Mucosa of rectum (tissue), 2 donors: ENCODE results near the gene AVEN.
A peak's percentile ranks its signal among the peaks of the same experiment; 100 is the strongest.
"Not testable (repeated sequence)": the region's sequence is repeated elsewhere in the genome, so short reads cannot be mapped to it uniquely, and the experiment has no call there.

Source experiments
- H3K27ac ChIP-seq, 2 donors: one replicate each; pipeline ENCODE4 v1.7.0; 2013; ENCODE audit warnings: inconsistent platforms in 2 of 2, low read depth in 2 of 2, low read length in 2 of 2
- H3K27me3 ChIP-seq, 2 donors: one replicate each; pipeline ENCODE4 v1.7.0; 2013; ENCODE audit warnings: low read length in 2 of 2; ENCODE audit not compliant: control insufficient read depth in 2 of 2, insufficient read depth in 2 of 2
- H3K36me3 ChIP-seq, 2 donors: one replicate each; pipeline ENCODE4 v1.7.0; 2013; ENCODE audit warnings: low read length in 2 of 2; ENCODE audit not compliant: control insufficient read depth in 2 of 2, insufficient read depth in 2 of 2
- H3K4me1 ChIP-seq, 2 donors: one replicate each; pipeline ENCODE4 v1.7.0; 2013; ENCODE audit warnings: low read length in 2 of 2, mild to moderate bottlenecking in 1 of 2; ENCODE audit not compliant: control insufficient read depth in 2 of 2, insufficient read depth in 2 of 2
- H3K4me3 ChIP-seq, 2 donors: one replicate each; pipeline ENCODE4 v1.7.0; 2013; ENCODE audit warnings: low read length in 2 of 2
- H3K9ac ChIP-seq, 2 donors: one replicate each; pipeline ENCODE4 v1.7.0; 2013; ENCODE audit warnings: low read length in 2 of 2, low read depth in 1 of 2, mild to moderate bottlenecking in 1 of 2
- H3K9me3 ChIP-seq, 2 donors: one replicate each; pipeline ENCODE4 v1.7.0; 2013; ENCODE audit warnings: low read length in 2 of 2; ENCODE audit not compliant: control insufficient read depth in 2 of 2
- donor health status: healthy.
- donor health status: Normal muscosa, but diverticular disease.

Gene AVEN

DNA sequence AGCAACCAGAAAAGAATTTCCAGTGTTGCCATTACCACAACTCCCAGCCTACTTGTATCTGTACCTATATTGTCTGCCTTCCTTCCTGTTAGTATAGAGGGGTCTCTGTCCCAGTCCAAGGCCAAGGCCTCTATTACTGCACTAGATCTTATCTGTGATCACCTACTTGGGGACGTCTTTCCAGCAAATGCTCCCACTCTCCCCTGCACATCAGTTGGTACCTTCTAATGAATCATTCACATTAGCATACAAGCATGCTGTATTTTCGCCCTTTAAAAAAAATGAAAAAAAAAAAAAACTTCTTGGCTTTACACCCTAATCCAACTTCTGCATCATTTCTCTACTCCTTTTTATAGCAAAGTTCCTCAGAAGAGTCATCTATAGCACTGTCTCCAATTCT lies 4.8 kb upstream of the AVEN start:
- H3K4me1 ChIP-seq, result peaks cover 7 to 11% of the 10 kb centered on the region in 2 donors
- no peak overlapping the region for H3K4me3 ChIP-seq
- no peaks in the 10 kb centered on the region for H3K9me3 ChIP-seq
- H3K27ac ChIP-seq, result no peak overlapping the region
- H3K9ac ChIP-seq, result no peak overlapping the region
- H3K27me3 ChIP-seq, result no peaks in the 10 kb centered on the region
- no peaks in the 10 kb centered on the region for H3K36me3 ChIP-seq

DNA sequence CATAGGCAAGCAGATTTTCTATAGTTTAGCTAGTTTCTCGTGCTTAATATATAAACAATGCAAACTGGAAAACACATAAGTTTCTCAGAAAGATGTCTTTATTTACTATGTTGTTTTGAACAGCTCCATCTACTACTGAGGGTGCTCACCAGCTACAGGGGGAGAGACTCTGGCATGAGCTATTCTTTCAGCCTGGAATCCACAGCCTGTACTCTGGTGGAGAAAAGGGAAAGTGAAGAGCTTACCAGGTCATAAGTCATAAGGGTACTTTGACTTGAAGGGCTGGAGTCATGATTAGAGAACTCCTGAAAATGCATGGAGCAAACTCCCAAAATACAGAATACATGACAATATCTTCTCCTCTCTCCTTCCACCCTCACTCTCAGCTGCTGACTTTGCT lies 4.4 kb upstream of the AVEN start:
- no peaks in the 10 kb centered on the region for H3K36me3 ChIP-seq
- H3K4me3 ChIP-seq, result no peak overlapping the region
- H3K9me3 ChIP-seq, result no peaks in the 10 kb centered on the region
- no peak overlapping the region for H3K9ac ChIP-seq
- peaks cover 7 to 11% of the 10 kb centered on the region in 2 donors for H3K4me1 ChIP-seq
- no peak overlapping the region for H3K27ac ChIP-seq
- no peaks in the 10 kb centered on the region for H3K27me3 ChIP-seq

DNA sequence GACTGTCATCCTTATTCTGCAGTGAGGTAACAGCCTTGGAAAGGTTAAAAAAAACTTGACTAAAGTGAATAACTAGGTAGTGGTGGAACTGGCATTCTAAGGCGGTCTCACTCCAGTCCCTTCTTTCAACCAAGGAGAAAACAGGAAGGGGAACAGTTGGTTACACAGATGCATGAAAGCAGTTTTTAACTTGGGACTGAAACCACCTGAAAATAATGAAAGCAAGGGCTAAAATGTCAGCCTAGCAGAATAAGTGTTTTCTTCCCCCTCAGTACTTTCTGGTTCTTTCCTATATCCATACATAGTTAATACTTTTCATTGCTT lies 748 bp upstream of the AVEN start:
- no peaks in the 10 kb centered on the region for H3K36me3 ChIP-seq
- H3K27ac ChIP-seq, result peak overlapping the region in 1 of 2 donors; percentile 35
- no peaks in the 10 kb centered on the region for H3K9me3 ChIP-seq
- H3K27me3 ChIP-seq, result no peaks in the 10 kb centered on the region
- H3K9ac ChIP-seq, result peak overlapping the region; percentile 68 to 78
- peak overlapping the region; percentile 58 to 88 for H3K4me3 ChIP-seq
- peaks cover 9 to 11% of the 10 kb centered on the region in 2 donors for H3K4me1 ChIP-seq

DNA sequence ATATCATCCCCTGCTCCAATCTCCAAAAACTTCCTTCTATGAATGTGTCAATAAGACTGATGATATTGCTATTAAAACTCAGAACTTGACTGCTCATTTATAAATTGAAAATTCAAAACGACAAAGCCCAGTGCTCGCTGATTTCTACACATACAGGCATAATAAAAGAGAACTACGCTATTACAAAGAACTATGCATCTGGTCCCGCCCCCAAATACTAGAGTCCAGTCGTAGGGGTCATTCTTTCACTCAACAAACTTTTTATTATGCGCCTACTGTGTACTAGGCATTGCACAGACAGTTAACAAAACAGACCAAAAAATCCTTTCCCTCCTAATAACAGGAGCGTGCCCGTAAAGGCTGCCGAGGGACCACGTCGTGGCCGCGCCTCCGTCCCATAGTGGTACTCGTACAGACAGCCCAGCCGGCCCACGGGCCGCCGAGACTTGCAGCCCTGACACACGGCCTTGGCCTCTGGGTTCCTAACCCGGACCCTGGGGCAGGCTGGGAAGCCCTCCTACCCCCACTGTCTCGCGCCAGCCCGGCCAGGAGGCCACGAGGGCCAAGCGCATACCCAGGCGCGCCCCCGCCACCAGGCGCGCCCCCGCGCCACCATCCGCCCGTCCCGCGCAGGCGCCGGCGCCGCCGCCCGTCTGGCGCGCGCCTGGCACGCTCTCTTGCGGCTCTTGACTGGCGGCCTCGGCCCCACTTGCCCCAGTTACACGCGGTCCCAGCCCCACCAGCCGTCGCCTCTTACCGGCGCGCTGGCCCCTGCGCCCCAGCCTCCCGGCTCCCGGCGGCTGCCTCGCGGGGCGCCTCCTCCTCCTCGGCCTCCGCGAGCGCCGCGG lies 757 bp downstream of the AVEN start:
- Histone ChIP-seq H3K4me3 (peak overlapping the region; percentile 82 to 88), H3K4me1 (peaks cover 9 to 11% of the 10 kb centered on the region in 2 donors), H3K36me3 (no peaks in the 10 kb centered on the region), H3K9ac (peak overlapping the region; percentile 78 to 84), H3K9me3 (no peaks in the 10 kb centered on the region), H3K27me3 (no peaks in the 10 kb centered on the region), H3K27ac (peak overlapping the region; percentile 85 to 86)

DNA sequence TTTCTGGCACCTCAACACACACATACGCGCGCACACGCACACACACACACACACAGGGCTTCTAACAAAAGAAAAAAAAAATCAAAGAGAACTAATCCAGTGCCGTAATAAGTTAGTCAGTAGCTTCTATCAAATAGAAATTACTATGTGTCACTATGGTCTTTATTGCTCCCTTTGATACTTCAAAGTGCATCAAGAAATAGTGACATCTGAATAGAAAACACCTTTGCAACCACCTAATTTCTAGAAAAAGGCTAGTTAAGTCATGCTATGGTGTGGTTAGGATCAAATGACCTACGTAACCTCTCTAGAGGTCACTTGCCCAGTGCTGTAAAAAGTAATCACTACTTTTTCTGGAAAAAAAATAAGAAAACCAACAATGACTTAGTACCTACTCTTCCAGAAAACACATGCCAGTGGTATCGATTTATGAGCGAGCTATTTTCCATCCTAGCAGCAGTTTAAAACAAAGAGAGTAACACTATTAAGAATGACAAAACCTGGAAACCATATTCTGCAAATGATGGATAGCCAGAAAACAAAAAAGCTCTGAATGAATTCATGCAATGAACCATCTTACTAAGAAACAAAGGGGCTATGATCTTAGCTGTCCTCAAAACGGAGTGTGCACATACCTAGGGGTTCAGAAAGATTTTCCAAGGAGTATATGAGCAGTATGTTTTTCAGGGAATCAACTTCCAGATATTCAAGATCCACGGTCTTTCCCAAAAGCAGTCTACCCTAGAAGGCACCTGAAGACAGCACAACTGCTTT lies 6.8 kb downstream of the AVEN start:
- Histone ChIP-seq H3K27me3 (no peaks in the 10 kb centered on the region), H3K9me3 (peaks cover 0 to 2% of the 10 kb centered on the region in 2 donors), H3K4me3 (no peak overlapping the region), H3K9ac (no peak overlapping the region), H3K4me1 (no peaks in the 10 kb centered on the region), H3K27ac (no peak overlapping the region), H3K36me3 (no peaks in the 10 kb centered on the region)

DNA sequence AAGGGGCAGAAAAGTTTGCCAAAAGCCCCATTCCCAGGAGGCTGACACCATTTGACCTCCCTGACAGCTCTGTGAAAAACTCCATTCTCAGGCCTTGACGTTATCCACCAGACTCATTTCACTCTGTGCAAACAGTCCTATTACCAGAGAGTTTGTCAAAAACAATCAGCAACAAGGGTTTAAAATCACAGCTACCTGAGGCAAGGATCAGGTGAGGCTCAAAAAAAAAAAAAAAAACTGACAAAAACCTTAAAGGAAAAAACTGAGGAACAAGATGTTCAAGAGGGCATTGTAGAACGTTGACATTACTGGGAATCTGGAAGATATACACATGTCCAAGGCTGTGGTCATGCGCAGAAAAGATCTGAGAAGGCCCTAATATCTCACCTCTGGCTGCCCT lies 11.4 kb downstream of the AVEN start:
- H3K4me3 ChIP-seq, result no peak overlapping the region
- H3K36me3 ChIP-seq, result no peaks in the 10 kb centered on the region
- no peaks in the 10 kb centered on the region for H3K27me3 ChIP-seq

DNA sequence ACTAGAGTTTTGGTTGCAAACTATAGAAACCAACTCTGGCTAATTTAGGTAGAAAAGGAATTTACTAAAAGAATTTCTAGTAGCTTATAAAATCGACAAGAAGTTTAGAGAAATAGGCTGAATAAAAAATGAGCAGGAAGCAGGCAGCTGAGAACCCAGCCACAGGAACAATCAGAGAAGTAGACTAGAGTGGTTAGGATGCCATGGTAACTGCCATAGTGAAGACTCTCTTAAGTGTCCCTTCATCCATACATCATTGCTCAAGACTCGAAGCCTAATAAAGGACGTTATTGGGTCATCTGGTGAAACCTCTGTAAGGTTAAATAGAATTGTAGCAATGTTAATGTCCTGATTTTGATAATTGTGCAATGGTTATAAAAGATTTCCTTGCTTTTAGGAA lies 13.8 kb downstream of the AVEN start:
- no peak overlapping the region for H3K4me3 ChIP-seq
- no peak overlapping the region for H3K27ac ChIP-seq
- H3K27me3 ChIP-seq, result no peaks in the 10 kb centered on the region
- H3K9me3 ChIP-seq, result peaks cover 0 to 2% of the 10 kb centered on the region in 2 donors
- no peaks in the 10 kb centered on the region for H3K36me3 ChIP-seq
- H3K4me1 ChIP-seq, result no peaks in the 10 kb centered on the region
- no peak overlapping the region for H3K9ac ChIP-seq

More for the DNA sequence above, 11.4 kb downstream of the AVEN start:
- Histone ChIP-seq H3K9me3 (peaks cover 0 to 2% of the 10 kb centered on the region in 2 donors), H3K4me1 (no peaks in the 10 kb centered on the region), H3K9ac (no peak overlapping the region), H3K27ac (no peak overlapping the region)

DNA sequence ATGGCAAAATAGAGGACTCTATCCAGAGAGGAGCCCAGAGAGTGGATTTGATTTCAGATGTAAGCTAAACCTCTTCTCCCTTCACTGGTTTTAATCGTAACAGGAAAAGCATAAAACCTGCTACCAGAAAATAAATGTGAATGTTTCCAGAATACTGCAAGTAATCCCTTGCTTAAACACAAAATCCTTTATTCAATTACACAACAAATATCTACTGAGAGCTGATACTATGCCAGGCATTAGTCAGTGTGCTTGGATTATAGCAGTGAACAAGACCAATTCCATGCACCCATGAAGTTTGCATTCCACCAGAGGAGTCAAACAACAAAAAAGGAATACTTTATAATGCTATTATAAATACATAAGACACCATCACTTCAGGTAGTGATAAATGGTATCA lies 15.1 kb downstream of the AVEN start:
- H3K9me3 ChIP-seq, result peaks cover 0 to 2% of the 10 kb centered on the region in 2 donors
- no peak overlapping the region for H3K9ac ChIP-seq
- H3K4me3 ChIP-seq, result no peak overlapping the region
- no peaks in the 10 kb centered on the region for H3K36me3 ChIP-seq
- H3K27me3 ChIP-seq, result no peaks in the 10 kb centered on the region
- no peaks in the 10 kb centered on the region for H3K4me1 ChIP-seq
- no peak overlapping the region for H3K27ac ChIP-seq

DNA sequence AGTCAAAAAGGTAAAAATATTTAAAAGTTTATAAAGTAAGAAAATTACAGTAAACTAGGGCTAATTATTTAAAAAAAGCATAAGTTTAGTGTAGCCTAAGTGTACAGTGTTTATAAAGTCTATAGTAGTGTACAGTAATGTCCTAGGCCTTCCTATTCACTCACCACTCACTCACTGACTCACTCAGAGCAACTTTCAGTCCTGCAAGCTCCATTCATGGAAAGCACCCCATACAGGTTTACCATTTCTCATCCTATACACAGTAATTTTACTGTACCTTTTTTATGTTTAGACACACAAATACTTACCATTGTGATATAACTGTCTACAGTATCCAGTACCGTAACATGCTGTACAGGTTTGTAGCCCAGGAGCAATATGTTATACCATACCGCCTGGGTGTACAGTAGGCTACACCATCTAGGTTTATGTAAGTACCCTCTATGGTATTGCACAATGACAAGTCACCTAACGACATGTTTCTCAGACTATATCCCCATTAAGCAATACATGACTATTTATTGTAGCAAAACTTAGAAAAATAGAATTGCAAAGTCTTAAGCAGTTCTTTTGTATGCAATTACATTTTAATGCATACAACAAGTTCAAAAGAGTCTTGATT lies 19.5 kb downstream of the AVEN start:
- no peak overlapping the region for H3K4me3 ChIP-seq
- no peaks in the 10 kb centered on the region for H3K4me1 ChIP-seq
- H3K9me3 ChIP-seq, result no peaks in the 10 kb centered on the region
- H3K27ac ChIP-seq, result no peak overlapping the region
- no peak overlapping the region for H3K9ac ChIP-seq
- no peaks in the 10 kb centered on the region for H3K27me3 ChIP-seq
- H3K36me3 ChIP-seq, result no peaks in the 10 kb centered on the region

DNA sequence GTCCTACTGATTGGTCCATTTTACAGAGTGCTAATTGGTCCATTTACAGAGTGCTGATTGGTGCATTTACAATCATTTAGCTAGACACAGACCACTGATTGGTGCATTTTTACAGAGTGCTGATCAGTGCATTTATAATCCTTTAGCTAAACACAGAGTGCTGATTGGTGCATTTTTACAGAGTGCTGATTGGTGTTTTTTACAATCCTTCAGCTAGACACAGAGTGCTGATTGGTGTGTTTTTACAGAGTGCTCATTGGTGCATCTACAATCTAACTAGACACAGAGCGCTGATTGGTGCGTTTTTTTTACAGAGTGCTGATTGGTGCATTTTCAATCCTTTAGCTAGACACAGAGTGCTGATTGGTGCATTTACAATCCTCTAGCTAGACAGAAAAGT lies 20.3 kb downstream of the AVEN start:
- H3K9ac ChIP-seq, H3K36me3 ChIP-seq, H3K27ac ChIP-seq, H3K9me3 ChIP-seq, H3K4me3 ChIP-seq, H3K27me3 ChIP-seq, H3K4me1 ChIP-seq: not testable (repeated sequence)
